ENCODE measurements around the gene MCRS1. TPM values are rescaled to one million over a fixed set of nuclear protein-coding genes. Genes with fewer than 3 reads are reported as not detected.

Gene MCRS1
- polyA plus RNA-seq, 12 donors, result 44.4 to 714 (median 55.0) TPM

DNA sequence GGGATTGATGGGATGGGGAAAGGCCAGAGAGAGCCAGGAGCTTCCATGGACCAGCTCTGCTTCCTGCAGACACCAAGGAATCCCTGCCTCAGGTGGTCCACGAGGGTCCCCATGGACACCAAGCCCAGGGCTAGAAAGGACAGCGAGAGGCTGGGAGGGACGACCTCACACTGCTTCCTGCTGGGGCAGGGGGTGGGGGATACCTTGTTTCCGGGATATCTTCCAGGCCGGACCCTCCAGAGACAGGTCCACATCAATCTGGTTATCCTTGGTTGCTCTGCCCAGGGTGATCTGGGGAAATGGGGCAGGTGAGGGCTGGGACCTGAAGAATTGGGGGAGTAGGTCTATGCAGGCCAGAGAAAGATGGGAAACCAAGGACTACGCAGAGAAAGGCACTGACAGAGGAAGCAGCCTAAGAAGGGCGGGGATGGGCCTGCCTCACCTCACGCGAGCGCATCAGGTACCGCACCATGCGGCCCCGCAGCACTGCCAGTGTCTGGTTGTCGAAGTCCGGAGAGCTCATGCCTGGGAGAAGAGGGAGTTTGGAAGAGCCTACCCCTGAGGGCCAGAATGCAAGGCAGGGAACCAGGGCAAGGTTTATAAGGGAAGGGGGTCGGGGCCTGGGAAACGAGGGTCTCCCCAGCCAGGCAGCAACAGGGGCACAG is 8.8 kb downstream of the MCRS1 start:
- no peak for DNase-seq

DNA sequence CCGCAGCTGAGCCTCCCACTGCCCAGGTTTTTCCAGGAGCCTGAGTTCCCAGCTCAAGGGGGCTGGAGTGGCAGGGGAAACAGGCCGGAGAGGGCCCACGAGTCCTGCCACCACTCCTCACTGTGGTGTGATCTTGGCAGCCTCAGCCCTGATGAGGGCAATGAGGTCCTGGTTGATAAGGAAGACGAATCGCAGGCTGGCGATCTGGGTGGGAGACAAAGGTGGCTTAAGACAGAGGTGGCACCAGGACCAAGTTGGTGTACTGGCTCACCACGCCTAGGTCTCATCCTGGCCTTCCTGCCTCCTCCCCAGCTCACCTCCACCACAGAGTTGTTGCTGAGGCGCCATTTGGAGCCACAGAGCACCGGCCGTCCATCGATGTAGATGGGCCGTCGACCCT is 9.4 kb downstream of the MCRS1 start:
- no peak for DNase-seq

DNA sequence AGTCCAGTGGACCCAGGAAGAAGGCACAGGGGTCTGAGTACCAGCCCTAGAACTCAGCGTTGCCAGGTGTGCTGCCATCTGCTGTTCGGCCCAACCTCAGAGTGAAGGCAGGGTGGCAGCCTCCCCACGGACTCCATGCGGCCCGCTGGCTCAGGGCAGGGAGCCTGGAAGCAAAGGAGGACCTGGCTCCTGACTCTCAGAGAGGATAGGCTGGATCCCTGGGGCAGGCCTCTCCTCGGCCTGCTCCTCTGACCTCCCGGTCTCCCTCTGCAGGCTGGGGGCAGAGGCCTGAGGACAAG is 10.1 kb downstream of the MCRS1 start:
- DNase-seq, result no peak

DNA sequence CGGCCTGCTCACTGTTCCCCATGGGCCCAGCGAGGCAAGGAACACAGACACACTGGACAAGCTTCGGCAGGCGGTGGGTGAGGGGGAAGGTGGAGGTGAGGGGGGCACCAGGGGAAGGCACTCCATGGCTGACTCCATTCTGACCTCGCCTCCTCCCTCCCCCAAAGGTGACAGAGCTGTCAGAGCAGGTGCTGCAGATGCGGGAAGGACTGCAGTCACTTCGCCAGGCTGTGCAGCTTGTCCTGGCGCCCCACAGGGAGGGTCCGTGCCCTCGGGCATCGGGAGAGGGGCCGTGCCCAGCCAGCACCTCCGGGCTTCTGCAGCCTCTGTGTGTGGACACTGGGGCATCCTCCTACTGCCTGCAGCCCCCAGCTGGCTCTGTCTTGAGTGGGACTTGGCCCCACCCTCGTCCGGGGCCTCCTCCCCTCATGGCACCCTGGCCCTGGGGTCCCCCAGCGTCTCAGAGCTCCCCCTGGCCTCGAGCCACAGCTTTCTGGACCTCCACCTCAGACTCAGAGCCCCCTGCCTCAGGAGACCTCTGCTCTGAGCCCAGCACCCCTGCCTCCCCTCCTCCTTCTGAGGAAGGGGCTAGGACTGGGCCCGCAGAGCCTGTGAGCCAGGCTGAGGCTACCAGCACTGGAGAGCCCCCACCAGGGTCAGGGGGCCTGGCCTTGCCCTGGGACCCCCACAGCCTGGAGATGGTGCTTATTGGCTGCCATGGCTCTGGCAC is 10.6 kb downstream of the MCRS1 start:
- DNase-seq, result no peak

DNA sequence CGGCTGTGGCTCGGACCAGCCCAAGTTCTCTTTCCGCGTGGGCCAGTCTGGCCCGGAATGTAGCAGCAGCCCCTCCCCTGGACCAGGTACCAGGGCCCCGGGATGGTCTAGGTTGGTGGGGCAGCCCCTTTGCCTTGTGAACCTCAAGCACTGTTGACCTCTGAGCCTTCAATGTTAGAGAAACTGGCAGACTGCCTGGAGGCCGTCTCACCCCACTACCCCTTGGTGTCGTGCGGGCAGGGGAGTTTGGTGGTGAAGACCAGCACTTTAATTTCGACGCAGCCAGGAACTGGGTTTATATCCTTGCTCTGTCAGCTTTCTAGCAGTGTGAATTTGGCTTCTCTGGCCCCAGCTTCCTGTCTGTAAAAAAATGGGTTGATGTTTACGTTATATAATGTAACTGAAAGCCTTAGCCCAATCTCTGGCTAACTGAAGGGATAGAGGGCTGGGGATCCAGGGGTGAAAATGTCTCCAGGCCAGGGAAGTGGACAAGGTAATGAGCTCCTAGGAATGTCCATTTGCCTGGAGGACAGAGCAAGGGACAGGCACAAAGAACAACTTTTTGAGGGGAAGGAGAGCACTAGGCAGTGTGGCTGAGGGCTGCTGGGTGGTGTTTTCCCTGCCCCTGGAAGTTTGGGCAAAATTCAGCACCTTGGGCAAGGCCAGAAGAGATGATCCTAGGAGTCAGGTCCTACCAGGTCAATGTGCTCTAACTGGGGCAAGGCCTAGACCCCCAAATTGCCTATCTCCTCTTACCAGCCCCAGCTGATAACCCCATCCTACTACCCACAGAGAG is 11.4 kb downstream of the MCRS1 start:
- no peak for DNase-seq

DNA sequence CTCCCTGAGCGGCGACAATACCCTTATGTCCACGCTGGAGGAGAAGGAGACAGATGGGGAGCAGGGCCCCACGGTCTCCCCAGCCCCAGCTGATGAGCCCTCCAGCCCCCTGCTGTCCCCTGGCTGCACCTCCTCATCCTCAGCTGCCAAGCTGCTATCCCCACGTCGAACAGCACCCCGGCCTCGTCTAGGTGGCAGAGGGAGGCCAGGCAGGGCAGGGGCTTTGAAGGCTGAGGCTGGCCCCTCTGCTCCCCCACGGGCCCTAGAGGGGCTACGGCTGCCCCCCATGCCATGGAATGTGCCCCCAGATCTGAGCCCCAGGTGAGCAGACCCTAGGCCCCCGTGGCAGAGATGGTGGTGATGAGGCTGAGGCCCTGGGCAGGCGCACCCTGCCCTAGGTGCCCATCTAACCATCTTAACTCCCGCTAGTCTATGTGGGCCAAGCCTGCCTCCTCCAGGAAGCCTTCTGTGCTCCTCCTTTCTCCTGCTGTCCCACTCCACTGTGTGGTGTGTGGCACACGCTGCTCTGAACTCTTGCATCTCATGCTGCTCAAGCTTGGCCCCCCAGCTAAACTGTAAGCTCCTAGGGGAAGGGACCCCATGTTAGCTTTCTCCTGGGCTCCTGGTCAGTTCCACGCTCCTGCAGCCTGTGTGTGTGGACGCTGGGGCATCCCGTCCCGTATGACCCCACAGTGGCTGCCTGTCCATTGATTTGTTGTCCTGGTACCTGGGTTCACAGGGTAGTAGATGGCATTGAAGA is 12.1 kb downstream of the MCRS1 start:
- DNase-seq, result no peak

DNA sequence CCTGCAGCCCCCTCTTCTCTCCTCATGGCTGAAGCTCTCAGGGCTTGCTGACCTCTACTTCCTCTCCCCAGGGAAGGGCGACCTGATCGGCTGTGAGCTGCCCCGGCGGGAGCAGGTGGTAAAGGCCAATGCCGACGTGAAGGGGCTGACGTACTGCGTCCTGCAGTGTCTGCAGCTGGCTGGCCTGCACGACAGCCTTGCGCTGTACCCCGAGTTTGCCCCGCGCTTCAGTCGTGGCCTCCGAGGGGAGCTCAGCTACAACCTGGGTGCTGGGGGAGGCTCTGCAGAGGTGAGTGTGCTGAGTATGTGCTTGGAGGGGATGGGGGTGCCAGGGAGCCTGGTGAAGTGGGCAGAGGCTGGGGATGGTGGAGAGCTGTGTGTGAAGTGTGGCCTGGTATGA is 13.7 kb downstream of the MCRS1 start:
- DNase-seq, result no peak

DNA sequence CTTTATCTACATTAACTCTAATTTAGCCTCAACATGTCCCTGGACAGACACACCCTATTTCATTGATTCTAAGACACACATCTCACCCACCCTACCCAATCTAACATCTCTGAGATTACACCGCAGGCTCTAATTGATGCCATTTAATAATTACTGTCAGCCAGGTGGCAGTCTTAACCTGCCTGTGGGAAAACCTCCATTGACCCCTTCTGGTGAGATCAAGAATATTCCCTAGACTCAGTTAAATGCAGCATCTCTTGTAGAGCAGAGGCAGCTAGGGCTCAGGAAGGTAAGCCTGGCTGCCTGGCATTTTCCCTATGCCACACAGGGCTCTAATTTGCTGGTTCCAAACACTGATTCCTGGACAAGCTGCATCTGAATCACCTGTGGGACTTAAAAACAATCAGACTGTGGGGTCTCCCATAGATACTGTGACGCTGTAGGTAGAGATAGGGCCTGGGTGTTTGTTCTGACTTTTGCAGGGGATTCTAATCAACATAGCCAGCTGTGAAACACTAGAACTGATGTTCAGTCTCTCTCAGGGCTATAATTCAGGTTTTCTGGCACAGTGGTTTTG is 14.3 kb downstream of the MCRS1 start:
- DNase-seq, result no peak

DNA sequence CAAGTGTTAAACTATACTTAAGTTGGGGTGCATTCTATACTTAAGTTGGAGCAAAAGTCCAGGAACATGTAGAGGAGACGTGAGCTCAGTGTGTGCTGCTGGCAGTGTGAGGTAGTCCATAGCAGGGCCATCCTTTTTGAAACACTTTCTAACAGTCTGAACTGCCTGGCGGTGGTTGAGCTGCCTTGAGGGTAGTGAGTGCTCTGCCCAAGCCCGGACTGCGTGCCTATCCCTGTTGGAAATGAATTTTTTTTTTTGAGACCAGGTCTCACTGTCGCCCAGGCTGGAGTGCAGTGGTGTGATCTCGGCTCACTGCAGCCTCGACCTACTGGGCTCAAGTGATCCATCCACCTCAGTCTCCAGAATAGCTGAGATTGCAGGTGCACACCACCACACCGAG is 15.0 kb downstream of the MCRS1 start:
- no peak for DNase-seq

DNA sequence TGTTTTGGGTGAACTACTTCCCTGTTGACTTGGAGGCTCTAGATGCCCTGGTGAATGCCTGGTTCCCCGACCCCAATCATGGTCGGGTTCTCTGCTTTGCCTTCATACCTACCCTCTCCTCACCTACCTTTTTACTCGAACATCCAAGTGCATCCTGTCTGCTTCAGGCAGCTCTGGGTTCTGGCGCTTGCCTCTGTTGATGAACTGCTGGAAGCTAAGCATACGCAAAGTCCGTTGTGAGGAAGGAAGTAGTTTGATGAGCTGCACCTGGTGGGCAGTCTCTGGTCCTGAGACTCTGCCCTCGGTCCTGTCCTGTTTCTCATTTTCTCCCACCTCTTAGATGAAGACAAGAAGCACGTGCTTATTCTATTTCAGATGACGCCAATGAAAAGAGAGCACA is 15.5 kb downstream of the MCRS1 start:
- no peak for DNase-seq

DNA sequence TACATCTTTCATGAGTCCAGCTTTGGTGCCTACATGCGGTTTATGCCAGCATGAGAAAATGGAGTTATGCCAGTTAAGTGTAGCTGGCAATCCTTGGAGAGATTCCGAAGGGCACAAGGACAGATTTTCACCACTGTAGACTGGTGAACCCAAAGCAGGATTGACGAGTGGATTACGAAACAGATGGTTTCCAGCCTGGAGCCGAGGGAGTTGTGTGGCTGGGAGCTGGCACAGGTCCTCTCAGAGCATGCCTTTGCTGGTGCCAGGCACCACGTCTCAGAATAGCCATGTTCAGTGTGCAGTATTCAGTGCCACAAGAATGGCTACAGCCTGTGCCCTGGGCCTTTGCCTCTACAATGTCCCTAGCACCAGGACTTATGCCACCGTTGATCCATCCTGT is 15.9 kb downstream of the MCRS1 start:
- DNase-seq, result no peak

DNA sequence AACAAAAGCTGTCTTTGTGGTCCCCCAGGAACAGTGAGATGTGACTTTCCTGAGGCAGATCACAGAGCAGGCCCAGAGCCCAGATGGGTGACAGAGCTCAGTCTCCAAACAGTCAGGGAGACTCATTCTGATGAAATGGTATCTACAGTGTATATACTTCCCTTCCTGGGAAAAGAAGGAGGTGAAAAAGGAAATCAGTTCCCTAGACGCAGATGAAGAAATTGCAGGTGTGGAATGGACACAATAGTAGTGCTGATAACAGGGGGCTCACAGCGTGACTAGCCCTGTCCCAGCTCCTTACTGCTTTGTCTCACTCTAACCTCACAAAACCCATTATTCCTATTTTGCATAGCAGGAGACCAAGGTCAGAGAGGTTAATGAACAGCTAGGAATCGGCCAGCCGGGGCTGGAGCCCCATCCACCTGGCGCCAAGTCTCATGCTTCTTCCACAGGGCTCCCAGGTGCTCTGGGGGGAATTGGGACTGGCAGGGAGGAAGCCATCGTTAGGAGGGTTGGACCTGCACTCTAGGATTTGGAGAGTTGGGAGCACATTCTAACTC is 17.2 kb downstream of the MCRS1 start:
- no peak for DNase-seq

DNA sequence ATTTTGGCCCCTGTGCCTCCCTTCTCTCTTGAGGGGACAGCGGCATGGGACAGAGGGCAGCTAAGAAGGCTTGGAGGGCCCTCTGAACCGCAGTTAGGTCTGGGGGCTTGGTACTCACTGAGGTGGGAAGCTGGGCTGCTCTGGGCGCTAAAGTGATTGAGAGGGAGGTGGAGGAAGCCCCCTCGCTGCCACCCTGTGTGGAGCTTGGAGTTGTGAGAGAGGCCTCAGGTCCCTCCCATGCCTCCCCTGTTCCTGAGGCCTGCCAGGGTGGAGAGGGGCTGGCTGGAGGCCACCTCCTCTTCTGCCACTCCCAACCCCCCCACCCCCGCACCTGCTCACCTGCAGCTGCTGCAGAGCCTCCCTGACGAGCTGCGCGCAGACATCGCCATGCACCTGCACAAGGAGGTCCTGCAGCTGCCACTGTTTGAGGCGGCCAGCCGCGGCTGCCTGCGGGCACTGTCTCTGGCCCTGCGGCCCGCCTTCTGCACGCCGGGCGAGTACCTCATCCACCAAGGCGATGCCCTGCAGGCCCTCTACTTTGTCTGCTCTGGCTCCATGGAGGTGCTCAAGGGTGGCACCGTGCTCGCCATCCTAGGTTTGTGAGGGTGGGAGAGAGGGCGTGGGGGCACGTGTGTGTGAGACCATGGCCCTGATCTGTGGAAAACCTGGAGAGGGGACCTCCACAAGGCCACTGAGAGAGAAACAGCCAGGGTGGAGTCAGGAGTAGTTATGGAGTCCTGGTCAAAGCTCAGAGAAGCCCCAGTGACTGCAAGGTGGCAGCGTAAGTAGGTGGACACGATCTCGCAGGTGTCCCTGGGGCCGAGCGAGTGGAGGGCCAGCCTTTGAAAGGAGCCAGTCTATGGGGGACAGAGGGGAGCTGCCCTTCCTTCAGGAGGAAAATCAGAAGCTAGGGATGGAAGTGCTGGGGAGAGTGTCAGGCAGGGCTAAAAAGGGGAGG is 17.9 kb downstream of the MCRS1 start:
- DNase-seq, result no peak

DNA sequence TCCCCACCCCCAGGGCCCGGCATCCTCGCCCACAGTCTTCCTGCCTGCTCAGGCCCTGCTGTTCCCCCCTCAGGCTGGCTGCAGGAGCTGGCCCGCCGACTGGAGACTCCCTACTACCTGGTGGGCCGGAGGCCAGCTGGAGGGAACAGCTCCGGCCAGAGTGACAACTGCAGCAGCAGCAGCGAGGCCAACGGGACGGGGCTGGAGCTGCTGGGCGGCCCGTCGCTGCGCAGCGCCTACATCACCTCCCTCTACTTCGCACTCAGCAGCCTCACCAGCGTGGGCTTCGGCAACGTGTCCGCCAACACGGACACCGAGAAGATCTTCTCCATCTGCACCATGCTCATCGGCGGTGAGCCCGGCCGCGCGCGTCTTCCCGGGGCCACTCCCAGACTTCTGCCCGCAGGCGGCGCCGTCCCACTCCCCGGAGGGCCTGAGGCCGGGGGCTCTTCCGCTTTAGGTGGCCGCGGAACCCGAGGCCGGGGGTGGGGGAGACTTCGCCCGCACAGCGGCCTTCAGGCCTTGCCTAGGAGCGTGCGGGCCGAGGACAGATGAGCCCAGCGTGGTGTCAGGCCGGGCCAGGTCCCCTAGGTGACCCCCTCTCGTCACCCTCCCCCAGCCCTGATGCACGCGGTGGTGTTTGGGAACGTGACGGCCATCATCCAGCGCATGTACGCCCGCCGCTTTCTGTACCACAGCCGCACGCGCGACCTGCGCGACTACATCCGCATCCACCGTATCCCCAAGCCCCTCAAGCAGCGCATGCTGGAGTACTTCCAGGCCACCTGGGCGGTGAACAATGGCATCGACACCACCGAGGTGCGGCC is 18.9 kb downstream of the MCRS1 start:
- DNase-seq, result peak; percentile 39

DNA sequence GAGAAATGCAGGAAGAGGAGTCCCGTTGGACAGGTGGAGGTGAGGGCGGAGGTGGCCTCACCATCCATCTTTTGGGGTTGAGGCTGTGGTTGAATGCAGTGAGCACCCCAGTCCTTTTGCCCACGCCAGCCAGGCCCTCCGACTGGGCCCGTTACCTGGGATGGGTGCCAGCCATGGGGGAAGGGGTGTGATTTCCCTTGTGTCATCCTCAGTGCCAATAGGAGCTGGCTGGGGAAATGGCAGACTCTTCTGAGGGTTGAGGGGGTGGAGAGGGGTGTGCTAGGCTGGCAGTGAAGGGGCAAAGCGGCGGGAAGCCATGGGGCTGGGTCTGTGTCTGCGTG is 19.5 kb downstream of the MCRS1 start:
- no peak for DNase-seq

DNA sequence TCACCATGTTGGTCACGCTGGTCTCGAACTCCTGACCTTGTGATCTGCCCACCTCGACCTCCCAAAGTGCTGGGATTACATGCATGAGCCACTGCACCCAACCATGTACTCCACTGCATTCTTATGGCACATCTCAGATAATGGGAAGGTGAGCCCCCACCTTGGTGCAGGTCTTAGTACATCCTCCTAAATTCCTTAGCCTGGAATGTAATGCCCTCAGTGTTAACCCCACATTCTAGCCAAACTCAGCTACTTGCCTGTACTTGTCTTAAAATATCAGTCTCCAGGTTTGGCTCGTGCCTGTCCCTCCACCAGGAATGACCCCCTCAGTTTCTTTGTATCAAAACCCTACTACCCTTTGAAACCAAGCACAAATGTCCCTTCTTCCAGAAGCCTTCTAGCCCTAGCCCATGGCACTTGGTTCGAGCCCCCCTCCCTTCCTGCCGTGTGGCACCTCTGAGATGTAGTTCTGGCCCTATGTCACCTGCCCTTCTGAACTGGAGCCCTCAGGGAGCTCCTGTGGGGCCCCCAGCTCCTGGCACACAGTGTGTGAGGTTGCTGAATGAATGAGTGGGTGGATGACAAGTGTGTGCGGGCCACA is 20.8 kb downstream of the MCRS1 start:
- DNase-seq, result no peak

DNA sequence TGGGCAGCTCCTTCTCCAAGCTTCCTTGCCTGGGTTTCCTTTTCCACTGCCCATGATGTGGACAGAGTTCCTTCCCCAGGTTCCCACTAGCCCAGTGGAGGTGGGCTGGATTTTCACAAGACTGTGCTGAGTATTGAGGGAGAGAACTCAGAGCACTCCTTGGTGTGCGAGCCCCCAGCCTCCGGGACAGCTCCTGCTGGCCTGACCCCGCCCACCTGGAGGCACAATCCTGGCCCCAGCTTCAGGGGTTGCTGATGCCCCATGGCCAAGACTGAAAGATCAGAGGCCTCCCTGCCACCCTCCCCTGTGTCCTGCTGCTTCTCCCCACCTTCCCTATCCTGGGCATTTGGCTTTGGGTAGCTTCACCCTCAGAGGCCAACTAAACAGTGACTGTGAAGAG is 21.5 kb downstream of the MCRS1 start:
- DNase-seq, result no peak

DNA sequence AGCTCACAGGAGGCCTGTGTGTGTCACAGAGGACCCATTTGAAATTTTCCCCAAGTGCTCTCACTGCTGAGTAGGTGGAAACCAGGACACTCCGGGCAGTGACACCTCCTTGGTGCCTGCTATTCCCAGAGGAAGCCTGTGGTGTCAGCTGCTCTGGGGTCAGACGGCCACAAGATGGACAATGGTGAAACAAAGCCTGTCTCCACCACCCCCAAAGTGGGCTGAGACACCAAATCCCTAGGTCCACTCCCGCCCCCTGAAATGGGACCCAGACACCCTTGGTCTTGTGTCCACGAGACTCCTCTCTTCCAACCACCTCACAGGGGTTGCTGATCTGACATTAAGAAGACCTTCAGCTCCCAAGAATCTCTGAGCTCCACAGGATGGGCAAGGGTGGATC is 22.1 kb downstream of the MCRS1 start:
- no peak for DNase-seq

Data from muscle of arm (tissue), 12 donors.